ENCODE data around the gene MBP.

The MBP gene

GRCh38 chr18:77066101-77066500, 66.5 kb downstream of the MBP start:
- peaks cover 14% of the 10 kb centered on the region for H3K4me1 ChIP-seq (ENCODE audit: control insufficient read depth, insufficient read depth, low read length)
- H3K27ac ChIP-seq (ENCODE audit: low read depth, low read length), result no peak overlapping the region
- peaks cover 2% of the 10 kb centered on the region for H3K36me3 ChIP-seq (ENCODE audit: control insufficient read depth, insufficient read depth, low read length)
- H3K9ac ChIP-seq (ENCODE audit: low read length), result no peak overlapping the region
- H3K27me3 ChIP-seq (ENCODE audit: control insufficient read depth, insufficient read depth, low read length), result no peaks in the 10 kb centered on the region
- H3K4me3 ChIP-seq (ENCODE audit: low read length), result no peak overlapping the region

GRCh38 chr18:77065221-77065981, 67.2 kb downstream of the MBP start:
- Histone ChIP-seq H3K9ac (ENCODE audit: low read length) (no peak overlapping the region), H3K4me3 (ENCODE audit: low read length) (no peak overlapping the region), H3K27me3 (ENCODE audit: control insufficient read depth, insufficient read depth, low read length) (no peaks in the 10 kb centered on the region), H3K36me3 (ENCODE audit: control insufficient read depth, insufficient read depth, low read length) (peaks cover 2% of the 10 kb centered on the region), H3K4me1 (ENCODE audit: control insufficient read depth, insufficient read depth, low read length) (peaks cover 14% of the 10 kb centered on the region), H3K27ac (ENCODE audit: low read depth, low read length) (peak overlapping the region; percentile 34)

- H3K36me3 ChIP-seq (ENCODE audit: control insufficient read depth, insufficient read depth, low read length), result peaks cover 2% of the 10 kb centered on the region
- no peak overlapping the region for H3K9ac ChIP-seq (ENCODE audit: low read length)
- no peaks in the 10 kb centered on the region for H3K27me3 ChIP-seq (ENCODE audit: control insufficient read depth, insufficient read depth, low read length)
- no peak overlapping the region for H3K4me3 ChIP-seq (ENCODE audit: low read length)
- H3K27ac ChIP-seq (ENCODE audit: low read depth, low read length), result no peak overlapping the region
- peaks cover 5% of the 10 kb centered on the region for H3K4me1 ChIP-seq (ENCODE audit: control insufficient read depth, insufficient read depth, low read length)
Observed at GRCh38 chr18:77063260-77063659, 69.3 kb downstream of the MBP start.

- Histone ChIP-seq H3K4me1 (ENCODE audit: control insufficient read depth, insufficient read depth, low read length) (peaks cover 3% of the 10 kb centered on the region), H3K27ac (ENCODE audit: low read depth, low read length) (peak overlapping the region; percentile 51), H3K36me3 (ENCODE audit: control insufficient read depth, insufficient read depth, low read length) (peaks cover 2% of the 10 kb centered on the region), H3K27me3 (ENCODE audit: control insufficient read depth, insufficient read depth, low read length) (no peaks in the 10 kb centered on the region), H3K9ac (ENCODE audit: low read length) (no peak overlapping the region), H3K4me3 (ENCODE audit: low read length) (no peak overlapping the region)
Observed at GRCh38 chr18:77062518-77063003, 70.0 kb downstream of the MBP start.

- Histone ChIP-seq H3K4me3 (ENCODE audit: low read length) (no peak overlapping the region), H3K27ac (ENCODE audit: low read depth, low read length) (peak overlapping the region; percentile 1), H3K27me3 (ENCODE audit: control insufficient read depth, insufficient read depth, low read length) (no peaks in the 10 kb centered on the region), H3K4me1 (ENCODE audit: control insufficient read depth, insufficient read depth, low read length) (peaks cover 3% of the 10 kb centered on the region), H3K36me3 (ENCODE audit: control insufficient read depth, insufficient read depth, low read length) (peaks cover 2% of the 10 kb centered on the region), H3K9ac (ENCODE audit: low read length) (no peak overlapping the region)
Observed at GRCh38 chr18:77061946-77062517, 70.6 kb downstream of the MBP start.

- Histone ChIP-seq H3K27me3 (ENCODE audit: control insufficient read depth, insufficient read depth, low read length) (no peaks in the 10 kb centered on the region), H3K36me3 (ENCODE audit: control insufficient read depth, insufficient read depth, low read length) (peaks cover 2% of the 10 kb centered on the region), H3K27ac (ENCODE audit: low read depth, low read length) (peak overlapping the region; percentile 1), H3K4me3 (ENCODE audit: low read length) (no peak overlapping the region), H3K9ac (ENCODE audit: low read length) (no peak overlapping the region), H3K4me1 (ENCODE audit: control insufficient read depth, insufficient read depth, low read length) (peaks cover 3% of the 10 kb centered on the region)
Observed at GRCh38 chr18:77061281-77061945, 71.2 kb downstream of the MBP start.

- Histone ChIP-seq H3K27me3 (ENCODE audit: control insufficient read depth, insufficient read depth, low read length) (no peaks in the 10 kb centered on the region), H3K4me1 (ENCODE audit: control insufficient read depth, insufficient read depth, low read length) (peaks cover 6% of the 10 kb centered on the region), H3K4me3 (ENCODE audit: low read length) (no peak overlapping the region), H3K9ac (ENCODE audit: low read length) (no peak overlapping the region), H3K27ac (ENCODE audit: low read depth, low read length) (no peak overlapping the region), H3K36me3 (ENCODE audit: control insufficient read depth, insufficient read depth, low read length) (peaks cover 2% of the 10 kb centered on the region)
Observed at GRCh38 chr18:77060151-77060550, 72.4 kb downstream of the MBP start.

- H3K36me3 ChIP-seq (ENCODE audit: control insufficient read depth, insufficient read depth, low read length), result no peaks in the 10 kb centered on the region
- no peak overlapping the region for H3K9ac ChIP-seq (ENCODE audit: low read length)
- no peak overlapping the region for H3K27ac ChIP-seq (ENCODE audit: low read depth, low read length)
- H3K4me1 ChIP-seq (ENCODE audit: control insufficient read depth, insufficient read depth, low read length), result peaks cover 6% of the 10 kb centered on the region
- no peak overlapping the region for H3K4me3 ChIP-seq (ENCODE audit: low read length)
- H3K27me3 ChIP-seq (ENCODE audit: control insufficient read depth, insufficient read depth, low read length), result no peaks in the 10 kb centered on the region
Observed at GRCh38 chr18:77059294-77059916, 73.2 kb downstream of the MBP start.

GRCh38 chr18:77058290-77058835, 74.2 kb downstream of the MBP start:
- Histone ChIP-seq H3K27ac (ENCODE audit: low read depth, low read length) (no peak overlapping the region), H3K4me1 (ENCODE audit: control insufficient read depth, insufficient read depth, low read length) (peaks cover 6% of the 10 kb centered on the region), H3K27me3 (ENCODE audit: control insufficient read depth, insufficient read depth, low read length) (no peaks in the 10 kb centered on the region), H3K9ac (ENCODE audit: low read length) (no peak overlapping the region), H3K36me3 (ENCODE audit: control insufficient read depth, insufficient read depth, low read length) (no peaks in the 10 kb centered on the region), H3K4me3 (ENCODE audit: low read length) (no peak overlapping the region)

- Histone ChIP-seq H3K9ac (ENCODE audit: low read length) (no peak overlapping the region), H3K27ac (ENCODE audit: low read depth, low read length) (peak overlapping the region; percentile 55), H3K4me3 (ENCODE audit: low read length) (peak overlapping the region; percentile 18), H3K36me3 (ENCODE audit: control insufficient read depth, insufficient read depth, low read length) (no peaks in the 10 kb centered on the region), H3K27me3 (ENCODE audit: control insufficient read depth, insufficient read depth, low read length) (no peaks in the 10 kb centered on the region), H3K4me1 (ENCODE audit: control insufficient read depth, insufficient read depth, low read length) (peaks cover 5% of the 10 kb centered on the region)
Observed at GRCh38 chr18:77057006-77057395, 75.6 kb downstream of the MBP start.

GRCh38 chr18:77056344-77057005, 76.1 kb downstream of the MBP start:
- Histone ChIP-seq H3K4me3 (ENCODE audit: low read length) (peak overlapping the region; percentile 18), H3K9ac (ENCODE audit: low read length) (no peak overlapping the region), H3K4me1 (ENCODE audit: control insufficient read depth, insufficient read depth, low read length) (peaks cover 5% of the 10 kb centered on the region), H3K36me3 (ENCODE audit: control insufficient read depth, insufficient read depth, low read length) (no peaks in the 10 kb centered on the region), H3K27me3 (ENCODE audit: control insufficient read depth, insufficient read depth, low read length) (no peaks in the 10 kb centered on the region), H3K27ac (ENCODE audit: low read depth, low read length) (peak overlapping the region; percentile 55)

All from rectal smooth muscle tissue (tissue), 1 donor.